ENCODE results near the gene FAM170B. TPM values are rescaled to one million over a fixed set of nuclear protein-coding genes. Genes with fewer than 3 reads are reported as not detected.

FAM170B gene
- total and polyA plus RNA-seq, 2 experiments from 2014 or later, result not detected

- Histone ChIP-seq H3K36me3 (ENCODE audit: insufficient read depth) (no peaks in the 10 kb centered on the region), H3K9me2 (ENCODE audit: insufficient read depth) (0 out of 2 replicates have a peak, but pooled peaks cover 5% of the 10 kb centered on the region), H3K27ac (ENCODE audit: low read depth) (no peak overlapping the region), H3K4me3 (no peak overlapping the region), H4K20me1 (replicated peaks; ENCODE audit: insufficient read depth) (no peaks in the 10 kb centered on the region), H3K4me2 (no peak overlapping the region), H3F3A (replicated peaks; ENCODE audit: low read depth) (no peaks in the 10 kb centered on the region), H3K4me1 (ENCODE audit: insufficient read depth) (no peaks in the 10 kb centered on the region), H3K79me2 (replicated peaks; ENCODE audit: insufficient read depth) (no peaks in the 10 kb centered on the region), H3K27me3 (ENCODE audit: insufficient read depth) (peaks cover 11% of the 10 kb centered on the region), H2AFZ (peak overlapping the region; percentile 34; the same call in 1 of the 2 replicates)
- H3K36me3 Mint-ChIP-seq (ENCODE audit: low read depth), result no peaks in the 10 kb centered on the region
- peaks cover 2% of the 10 kb centered on the region; the same call in 1 of the 3 replicates for H3K4me1 Mint-ChIP-seq
- H3K9me3 Mint-ChIP-seq, result peaks cover 2% of the 10 kb centered on the region; the same call in 1 of the 3 replicates
- TF ChIP-seq REST (IDR thresholded peaks at IDR 0.05; ENCODE audit: unreplicated experiment) (no peak), EZH2 (IDR thresholded peaks at IDR 0.05; ENCODE audit: low read depth, unreplicated experiment) (no peak), ZNF114 (CRISPR knock-in tag; IDR thresholded peaks at IDR 0.05) (no peak), STAT1 (IDR thresholded peaks at IDR 0.05; ENCODE audit: unreplicated experiment) (no peak), JUNB (IDR thresholded peaks at IDR 0.05; ENCODE audit: unreplicated experiment) (no peak), CREB1 (CRISPR knock-in tag; IDR thresholded peaks at IDR 0.05; ENCODE audit: low read depth) (no peak), ZNF462 (CRISPR knock-in tag; IDR thresholded peaks at IDR 0.05) (no peak), ETS1 (IDR thresholded peaks at IDR 0.05) (no peak), EZH2phosphoT487 (IDR thresholded peaks at IDR 0.05; ENCODE audit: unreplicated experiment) (no peak)
- H3K27me3 Mint-ChIP-seq (ENCODE audit: insufficient read depth, low read depth, poor library complexity), result peaks cover 10% of the 10 kb centered on the region
- H3K27ac Mint-ChIP-seq, result no peak overlapping the region
- ATAC-seq (no peak), DNase-seq (ENCODE audit: low spot score) (no peak)
- no peak overlapping the region for H3K4me3 Mint-ChIP-seq
Observed at GRCh38 chr10:49118430-49119074, 15.3 kb downstream of the FAM170B start.
